HG02623 (cell line): ENCODE results near the gene COQ10A.
A peak's percentile ranks its signal among the peaks of the same experiment; 100 is the strongest.

Experiments
- ATAC-seq: cut with Tn5 transposase; IDR thresholded peaks from one replicate; pipeline ENCODE4 v1.9.1; 2021; ENCODE audit warnings: moderate library complexity; ENCODE audit not compliant: unreplicated experiment

COQ10A gene

DNA sequence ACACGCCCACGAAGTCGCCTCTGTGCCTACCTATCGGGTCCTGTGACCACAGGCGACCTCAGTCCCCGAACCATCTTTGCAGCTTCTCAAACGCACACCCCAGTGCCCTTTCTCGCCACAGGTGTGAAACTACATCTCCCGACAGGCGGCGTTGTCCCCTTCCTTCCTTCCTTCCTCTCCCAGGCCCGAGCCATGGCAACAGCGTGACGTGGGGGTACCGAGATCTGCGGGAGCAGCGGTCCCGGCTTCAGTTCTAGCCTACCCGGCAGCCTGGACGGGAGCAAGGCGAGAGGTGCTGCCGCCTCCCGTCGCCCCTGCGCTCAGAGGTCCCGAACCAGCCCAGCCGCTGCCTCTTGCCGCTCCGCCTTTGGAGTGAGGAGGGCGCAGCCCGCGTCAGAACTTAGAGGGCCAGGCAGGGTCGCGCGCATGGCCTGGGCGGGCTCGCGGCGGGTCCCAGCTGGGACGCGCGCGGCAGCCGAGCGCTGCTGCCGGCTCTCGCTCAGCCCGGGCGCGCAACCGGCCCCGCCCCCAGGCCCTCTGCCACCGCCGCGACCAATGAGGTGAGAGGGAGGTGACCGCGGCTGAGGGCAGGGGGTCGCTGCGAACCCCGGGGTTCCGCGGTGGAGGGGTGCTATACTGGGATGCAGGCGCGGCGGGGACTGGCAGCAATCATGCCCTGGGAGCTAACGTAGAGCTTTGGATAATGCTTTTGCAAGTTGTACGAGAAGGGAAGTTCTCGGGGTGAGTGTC, at the start of gene COQ10A:
Gene COQ10A (plus strand): TSS at position 250 of the 750 bp plus-strand sequence. CDS start 177 bp downstream, at position 427.
- peak; percentile 86 for ATAC-seq

GRCh38 chr12:56219840-56220239, 46.9 kb upstream of the COQ10A start:
- no peak for ATAC-seq

DNA sequence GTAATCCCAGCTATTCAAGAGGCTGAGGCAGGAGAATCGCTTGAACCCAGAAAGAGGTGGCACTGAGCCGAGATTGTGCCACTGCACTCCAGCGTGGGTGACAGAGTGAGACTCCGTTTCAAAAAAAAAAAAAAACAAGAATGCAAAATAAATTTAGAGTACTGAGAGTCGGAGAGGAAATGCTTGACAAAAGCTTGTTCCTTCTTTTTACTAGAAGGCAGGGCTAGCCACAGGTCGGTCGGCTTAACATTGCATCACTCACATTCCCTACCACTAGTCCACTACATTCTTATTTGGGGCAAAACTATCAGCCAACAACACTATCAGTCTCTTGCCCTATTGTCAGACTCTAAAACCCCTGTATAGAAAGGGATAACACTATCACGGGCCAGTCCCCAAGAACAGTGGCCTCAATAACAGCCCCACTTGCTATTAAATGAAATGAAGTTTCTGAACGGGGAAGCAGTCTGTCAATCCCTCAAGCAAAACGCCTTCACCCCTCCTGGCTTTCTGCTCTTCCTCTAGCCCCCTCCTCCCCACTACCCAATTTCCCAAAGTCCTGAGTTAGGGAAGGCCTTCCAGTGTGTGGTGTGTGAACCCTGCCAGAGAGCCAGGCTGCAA, 46.0 kb upstream of the COQ10A start:
- ATAC-seq = no peak

- peak; percentile 21 for ATAC-seq
These were observed 45.4 kb upstream of the COQ10A start for GRCh38 chr12:56221232-56221756.

GRCh38 chr12:56221757-56222530, 44.8 kb upstream of the COQ10A start, which contains the start of gene RNF41:
TSS of gene RNF41 (minus strand) at chr12:56221922. CDS start at chr12:56214047, 7,875 bp downstream.
- peak; percentile 77 for ATAC-seq

DNA sequence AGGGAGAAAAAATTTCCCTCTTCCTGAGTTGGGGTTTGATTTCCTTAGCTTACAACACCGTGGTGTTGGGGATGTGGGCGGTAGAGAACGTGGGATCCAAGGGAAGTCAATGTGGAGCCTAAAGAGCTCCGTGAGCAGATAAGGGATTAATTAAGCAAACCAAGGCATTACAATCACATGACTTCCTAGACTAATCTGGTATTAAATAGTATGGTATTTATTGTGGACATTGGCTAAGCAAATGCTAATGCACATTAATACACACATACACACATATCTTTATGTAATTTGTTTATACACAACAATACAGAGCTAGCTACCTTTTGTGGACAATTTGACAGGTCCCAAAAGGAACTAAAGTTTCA, 44.2 kb upstream of the COQ10A start:
- no peak for ATAC-seq

- no peak for ATAC-seq
These were observed 43.1 kb upstream of the COQ10A start for GRCh38 chr12:56223571-56224101.

GRCh38 chr12:56224102-56224701, 42.5 kb upstream of the COQ10A start, which contains the start of gene NABP2:
TSS of gene NABP2 (plus strand) at chr12:56224342. CDS start at chr12:56224857, 515 bp downstream.
- peak; percentile 72 for ATAC-seq

DNA sequence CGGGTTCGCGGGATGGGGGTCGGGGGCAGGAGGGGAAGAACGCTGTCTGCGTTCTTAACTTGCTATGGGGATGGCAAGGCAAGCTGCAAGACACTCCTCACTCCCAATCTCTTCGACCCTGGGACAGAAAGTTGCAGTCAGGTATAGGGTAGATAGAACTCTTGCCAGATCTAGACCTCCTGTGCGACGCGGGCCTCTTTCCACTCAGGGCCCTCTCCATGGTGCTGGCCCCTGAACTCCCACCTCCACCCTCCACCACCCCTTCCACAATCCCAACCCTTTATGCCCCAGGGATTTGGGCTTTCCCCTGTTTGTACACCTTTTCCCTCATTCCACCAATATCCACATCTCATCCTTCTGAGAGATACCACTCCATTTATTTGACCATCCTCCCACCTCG, 41.8 kb upstream of the COQ10A start:
- no peak for ATAC-seq

GRCh38 chr12:56229082-56229481, 37.7 kb upstream of the COQ10A start:
- no peak for ATAC-seq

DNA sequence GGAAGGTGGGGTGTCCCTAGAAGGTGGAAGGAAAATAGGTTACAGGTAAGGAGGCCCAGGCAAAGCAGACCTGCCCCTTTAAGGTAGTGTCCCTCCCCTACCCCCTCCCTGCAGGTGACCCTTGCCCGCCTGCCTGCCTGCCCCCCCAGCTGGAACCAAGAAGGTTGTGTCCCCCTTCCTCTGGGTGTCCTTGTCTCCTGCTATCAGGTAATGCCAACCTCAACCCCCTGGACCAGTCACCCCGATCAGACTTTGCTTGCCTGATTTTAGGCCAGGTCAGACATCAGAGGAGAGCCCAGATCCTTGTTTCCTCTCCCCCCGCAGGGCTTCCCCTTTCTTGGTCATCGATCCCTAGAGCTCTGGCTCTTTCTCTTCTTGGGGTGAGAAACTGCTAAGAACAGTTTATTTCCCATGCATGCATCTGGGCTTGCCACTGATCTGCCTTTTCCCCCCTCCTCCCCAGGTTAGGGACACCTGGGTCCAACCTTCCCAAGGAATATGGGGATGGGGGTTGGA, 36.8 kb upstream of the COQ10A start, which contains the start of gene SLC39A5:
Gene SLC39A5 (plus strand): TSS at position 136 of the 516 bp plus-strand sequence. CDS start 1,224 bp downstream, outside the sequence.
- no peak for ATAC-seq

- no peak for ATAC-seq
These were observed 36.1 kb upstream of the COQ10A start for GRCh38 chr12:56230432-56231183.

GRCh38 chr12:56231184-56231582, 35.6 kb upstream of the COQ10A start:
- ATAC-seq = no peak

DNA sequence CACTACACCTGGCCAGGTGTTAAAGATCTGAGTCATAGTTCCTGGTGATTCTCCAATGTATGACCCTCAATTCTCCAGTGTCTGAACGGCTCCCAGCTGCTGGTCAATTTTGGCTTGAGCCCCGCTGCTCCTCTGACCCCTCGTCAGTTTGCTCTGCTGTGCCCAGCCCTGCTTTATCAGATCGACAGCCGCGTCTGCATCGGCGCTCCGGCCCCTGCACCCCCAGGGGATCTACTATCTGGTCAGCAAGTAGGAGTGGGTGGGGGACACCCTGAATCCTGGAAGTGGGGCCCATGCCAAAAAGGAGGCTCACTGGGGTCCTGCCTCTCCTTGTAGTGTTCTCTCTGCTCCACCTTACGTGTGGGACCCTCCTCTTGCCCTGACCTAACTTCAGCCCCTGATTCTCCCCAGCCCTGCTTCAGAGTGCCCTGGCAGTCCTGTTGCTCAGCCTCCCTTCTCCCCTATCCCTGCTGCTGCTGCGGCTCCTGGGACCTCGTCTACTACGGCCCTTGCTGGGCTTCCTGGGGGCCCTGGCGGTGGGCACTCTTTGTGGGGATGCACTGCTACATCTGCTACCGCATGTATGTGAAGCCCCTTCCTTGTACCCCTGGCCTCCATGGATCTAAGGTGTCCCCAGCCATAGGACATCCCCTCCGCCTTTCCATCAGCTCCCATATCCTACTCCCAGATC, 31.9 kb upstream of the COQ10A start:
- no peak for ATAC-seq

DNA sequence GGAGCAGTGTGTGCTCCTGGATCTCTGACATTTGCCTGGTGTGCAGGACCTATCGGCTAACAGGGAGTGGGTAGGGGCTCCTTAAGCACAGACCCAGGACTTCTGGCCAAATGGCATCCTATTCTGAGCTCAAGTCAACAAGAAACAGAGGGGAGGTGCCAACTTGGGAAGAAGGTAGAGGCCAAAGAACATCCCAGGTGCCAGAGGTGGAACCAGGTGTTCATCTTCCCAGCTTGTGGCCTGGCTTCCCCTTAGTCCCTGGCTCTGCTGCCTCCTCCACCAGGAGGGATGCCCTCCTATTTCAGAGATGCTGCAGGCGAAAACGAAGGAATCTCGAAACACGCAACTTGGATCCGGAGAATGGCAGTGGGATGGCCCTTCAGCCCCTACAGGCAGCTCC, 30.7 kb upstream of the COQ10A start:
- ATAC-seq = no peak

GRCh38 chr12:56236985-56237384, 29.8 kb upstream of the COQ10A start:
- no peak for ATAC-seq

DNA sequence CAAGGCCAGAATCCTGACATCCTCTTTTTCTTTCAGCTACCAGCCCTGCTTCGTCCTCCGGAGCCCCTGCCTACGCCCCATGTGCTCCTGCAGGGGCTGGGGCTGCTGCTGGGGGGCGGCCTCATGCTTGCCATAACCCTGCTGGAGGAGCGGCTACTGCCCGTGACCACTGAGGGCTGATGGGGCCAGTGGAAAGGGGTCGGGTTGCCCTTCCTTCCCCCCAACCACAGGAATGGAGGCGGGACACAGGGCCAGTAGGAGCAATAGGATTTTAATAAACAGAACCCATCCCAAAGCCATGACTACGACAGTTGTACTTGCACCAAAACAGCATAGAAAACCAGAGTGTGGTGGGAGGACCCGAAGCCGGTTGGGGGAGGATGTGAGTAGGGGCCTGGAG, 29.2 kb upstream of the COQ10A start:
- ATAC-seq = no peak

DNA sequence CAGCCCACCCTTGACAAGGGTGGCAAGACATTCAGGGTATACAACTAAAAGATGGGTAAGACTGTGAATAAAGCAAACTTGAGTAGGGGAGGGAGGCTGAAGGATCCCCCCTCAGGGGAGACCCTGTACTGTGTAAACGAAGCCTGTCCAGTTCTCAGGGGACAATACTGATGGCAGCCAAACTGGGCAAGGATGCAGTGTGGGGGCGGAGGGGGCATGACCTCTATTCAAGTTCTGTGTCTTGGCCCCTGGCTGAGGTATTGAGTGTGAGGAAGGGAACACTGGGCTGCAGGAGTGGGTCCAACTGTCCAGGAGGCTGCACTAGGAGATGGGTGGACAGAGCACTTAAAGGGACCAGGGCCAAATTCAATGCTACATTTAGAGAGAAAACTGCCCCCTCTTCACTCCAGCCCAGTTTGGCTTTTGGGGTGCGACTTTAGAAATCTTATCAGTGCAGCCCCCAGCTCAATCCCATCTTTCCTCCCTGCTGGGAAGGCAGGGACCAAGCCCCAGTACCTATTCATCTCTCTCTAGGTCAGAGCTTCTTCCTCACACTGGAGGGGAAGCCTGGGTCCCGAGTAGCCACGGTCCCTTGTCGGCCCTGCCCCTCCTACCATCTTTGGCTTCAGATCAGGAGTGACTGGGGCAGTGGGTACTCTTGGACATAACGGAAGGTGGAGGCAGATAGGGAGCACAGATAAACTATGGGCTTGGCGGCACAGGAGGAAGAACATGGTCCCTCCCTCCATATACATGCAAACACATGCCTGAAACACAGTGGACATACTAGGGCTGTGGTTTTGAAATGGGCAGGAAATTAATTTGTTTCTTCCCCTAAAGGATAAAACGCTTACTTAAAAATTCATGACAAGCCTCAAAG, 25.1 kb upstream of the COQ10A start:
- no peak for ATAC-seq
